Fibroblast of skin of left biceps (primary cell): ENCODE measurements around the gene SQSTM1.

Experiments used
- DNase-seq, 2 experiments: peaks; one replicate each; pipeline ENCODE4 v3.0.0-alpha.2; 2013; ENCODE audit warnings: low read depth in 2 of 2

The SQSTM1 gene

DNA sequence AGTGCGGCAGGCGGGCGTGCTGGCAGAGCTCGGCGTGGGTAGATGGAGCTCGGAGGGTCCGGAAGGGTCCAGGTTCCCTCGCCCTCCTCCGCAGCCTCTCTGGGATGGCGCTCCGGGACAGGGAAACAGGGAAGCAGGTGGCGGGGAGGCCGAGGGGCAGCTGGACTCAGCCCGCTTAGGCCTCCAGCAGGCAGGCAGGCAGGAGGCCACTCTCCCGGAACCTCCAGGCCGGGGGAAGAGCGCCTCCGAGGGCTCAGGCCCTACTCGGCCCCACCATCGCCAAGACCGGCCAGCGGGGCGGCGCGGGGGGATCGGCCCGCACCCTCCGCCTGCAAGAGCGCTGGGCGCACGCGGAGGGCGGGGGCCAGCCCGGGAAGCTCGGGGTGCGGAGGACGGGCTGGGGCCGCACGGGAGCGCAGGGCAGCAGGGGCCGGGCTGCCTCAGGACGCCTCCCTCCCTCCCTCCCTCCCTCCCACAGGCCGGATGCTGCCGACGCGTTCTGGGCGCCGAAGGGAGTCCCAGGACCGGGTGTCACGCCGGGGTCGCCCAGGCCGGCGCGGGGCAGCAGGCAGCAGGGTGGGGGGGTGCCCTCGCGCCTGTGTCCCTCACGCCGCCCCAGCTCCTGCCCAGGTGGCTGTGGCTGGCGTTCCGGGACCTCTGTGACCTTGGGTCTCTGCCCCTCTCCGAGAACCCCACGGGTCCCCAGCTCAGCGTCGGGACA, 15.0 kb upstream of the SQSTM1 start:
- no peak for DNase-seq

DNA sequence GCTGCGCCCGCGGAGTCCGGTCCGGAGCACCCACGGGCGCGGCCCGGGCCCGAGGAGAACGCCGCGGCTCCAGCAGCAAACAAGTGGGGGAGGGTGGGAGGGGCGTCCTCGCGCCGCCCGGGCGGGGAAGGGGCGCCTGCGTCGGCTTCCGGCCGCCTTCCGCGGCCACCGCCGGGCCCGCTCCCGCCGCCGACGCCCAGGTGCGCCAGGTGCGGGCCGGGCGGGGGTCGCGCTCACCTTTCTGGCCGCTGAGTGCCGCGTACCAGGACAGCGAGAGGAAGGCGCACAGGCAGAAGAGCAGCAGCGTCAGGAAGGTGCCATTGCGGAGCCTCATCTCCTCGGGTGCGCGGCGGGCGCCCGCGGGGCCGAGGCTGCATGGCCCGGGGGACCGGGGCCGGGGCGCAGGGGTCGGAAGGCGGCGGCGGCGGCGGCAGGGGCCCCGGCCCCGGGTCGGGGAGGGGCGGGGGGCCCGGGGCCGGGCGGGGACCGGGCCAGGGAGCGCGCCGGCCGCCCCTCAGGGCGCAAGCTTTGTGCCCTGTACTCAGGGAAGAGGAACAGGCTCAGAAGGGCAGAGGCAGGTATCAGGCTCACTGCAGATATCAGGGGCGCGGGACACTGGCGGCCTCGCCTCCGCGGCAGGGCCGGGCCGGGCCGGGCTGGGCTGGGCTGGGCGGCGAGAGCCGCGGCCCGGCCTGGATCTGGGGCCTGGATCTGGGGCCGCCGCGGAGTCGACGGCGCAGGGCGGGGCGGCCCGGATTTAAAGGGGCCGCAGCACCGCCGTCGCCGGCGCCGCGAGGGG, 14.3 kb upstream of the SQSTM1 start, which contains the start of gene MGAT4B:
MGAT4B (minus strand) TSS at position 617 of the 799 bp plus-strand sequence; CDS start at position 334, 283 bp downstream.
- DNase-seq: no peak

DNA sequence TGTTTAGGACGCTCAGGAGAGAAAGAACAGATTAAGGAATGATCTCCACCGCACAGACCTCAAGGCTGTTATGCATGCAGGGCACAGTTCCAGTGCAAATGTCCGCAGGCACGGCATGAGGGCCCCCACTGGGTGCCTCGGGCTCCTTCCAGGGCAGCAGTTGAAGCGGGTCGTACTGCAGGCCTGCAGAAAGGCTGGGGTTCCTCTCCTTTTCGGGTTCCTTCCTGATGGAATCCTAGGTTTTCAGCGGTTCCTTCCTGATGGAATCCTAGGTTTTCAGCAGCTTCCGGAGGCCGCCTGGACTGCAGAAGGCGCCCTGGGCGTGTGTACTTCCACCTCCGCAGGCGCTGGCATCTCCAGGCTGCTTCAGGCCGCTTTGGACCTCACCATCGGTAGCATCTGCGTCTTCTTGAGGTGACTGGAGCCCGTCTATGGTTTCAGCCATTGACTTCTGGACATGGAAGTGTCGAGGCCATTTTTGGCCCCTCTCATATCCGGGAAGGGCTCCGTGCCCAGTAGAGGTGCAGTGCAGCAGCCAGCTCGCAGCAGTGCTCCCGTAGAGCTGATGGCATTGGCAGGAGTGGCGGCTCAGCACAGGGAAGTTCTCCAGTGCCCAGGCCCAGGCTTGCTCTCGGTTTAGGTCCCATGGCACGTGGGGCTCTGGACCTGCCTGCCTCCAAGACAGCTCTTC, 8.4 kb upstream of the SQSTM1 start:
- DNase-seq: no peak

DNA sequence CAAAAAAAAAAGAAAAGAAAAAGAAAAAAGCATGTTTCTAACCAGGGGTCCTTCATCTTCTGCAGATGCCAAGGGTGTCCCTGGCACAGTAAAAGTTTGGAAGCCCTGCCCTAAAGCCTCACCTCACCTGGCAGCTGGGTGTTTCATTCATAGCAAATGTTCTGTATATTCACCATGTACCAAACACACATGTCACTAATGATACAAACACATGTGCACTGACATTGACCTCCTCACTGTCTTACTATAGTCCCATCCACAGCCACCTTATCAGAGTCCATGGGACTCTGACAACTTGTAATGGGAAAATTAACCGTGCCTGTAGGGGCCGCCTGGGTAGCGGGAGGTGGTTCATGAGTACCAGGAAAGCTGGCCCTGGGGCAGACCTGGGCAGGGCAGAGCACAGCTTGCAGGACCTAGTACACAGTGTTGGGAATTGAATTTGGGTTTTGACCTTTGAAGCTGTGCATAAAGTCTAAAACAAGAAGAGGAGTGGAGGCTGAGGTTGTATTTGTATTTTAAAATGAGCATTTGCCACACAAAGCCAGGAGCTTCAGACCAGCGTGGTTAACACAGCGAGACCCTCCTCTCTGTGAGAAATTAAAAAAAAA, 7.6 kb upstream of the SQSTM1 start:
- DNase-seq: no peak

DNA sequence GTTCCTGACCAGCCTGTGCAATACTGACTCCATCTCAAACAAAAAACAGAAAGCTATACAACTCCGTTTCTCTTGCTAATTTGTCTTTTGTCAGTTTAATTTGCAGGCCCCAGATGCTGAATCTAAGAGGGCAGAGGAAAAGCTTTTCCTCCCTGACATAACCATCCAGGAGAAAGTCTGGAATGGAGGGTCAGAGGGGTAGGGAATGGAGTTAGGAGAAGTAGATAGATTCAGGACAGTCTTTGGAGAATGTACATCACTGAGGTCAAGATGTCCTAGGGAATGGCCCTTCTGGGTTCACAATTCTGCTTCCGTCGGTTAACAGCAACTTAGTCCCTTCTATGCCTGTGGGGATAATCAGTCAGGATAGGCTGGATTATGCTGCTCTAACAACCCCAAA, 6.6 kb upstream of the SQSTM1 start:
- DNase-seq: no peak

DNA sequence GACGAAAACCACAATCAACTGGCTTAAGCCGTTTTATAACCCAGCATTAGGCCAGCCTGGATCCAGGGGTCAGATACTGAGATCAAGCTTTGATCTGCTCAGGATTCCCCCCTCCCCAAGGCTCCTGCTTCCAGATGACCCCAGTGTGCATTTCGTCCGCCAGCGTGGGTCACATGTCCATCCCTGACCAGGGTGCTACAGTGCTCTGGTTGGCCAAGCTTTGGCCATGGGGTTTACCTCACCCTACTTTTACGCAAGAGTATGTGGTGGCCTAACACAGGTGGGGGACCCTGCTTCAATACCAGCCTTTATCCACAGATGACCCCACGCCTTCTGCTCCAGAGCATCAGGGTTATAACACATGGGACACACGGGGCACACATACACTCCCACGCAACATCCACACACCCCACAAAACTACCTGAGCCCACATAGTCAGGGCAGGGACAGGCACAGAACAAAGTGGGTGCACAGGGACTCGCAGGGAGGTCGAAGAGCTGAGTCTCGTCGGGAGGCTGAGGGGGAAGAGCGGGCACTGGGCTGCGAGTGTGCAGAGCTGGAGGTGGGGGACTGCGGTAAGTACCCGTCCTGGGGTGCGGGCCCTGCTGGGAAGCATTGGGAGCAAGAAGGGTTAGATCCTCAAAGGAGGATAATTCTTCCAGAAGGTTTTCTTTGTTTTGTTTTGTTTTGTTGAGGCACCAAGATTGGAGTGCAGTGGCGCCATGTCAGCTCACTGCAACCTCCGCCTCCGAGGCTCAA, 5.0 kb upstream of the SQSTM1 start:
- no peak for DNase-seq

DNA sequence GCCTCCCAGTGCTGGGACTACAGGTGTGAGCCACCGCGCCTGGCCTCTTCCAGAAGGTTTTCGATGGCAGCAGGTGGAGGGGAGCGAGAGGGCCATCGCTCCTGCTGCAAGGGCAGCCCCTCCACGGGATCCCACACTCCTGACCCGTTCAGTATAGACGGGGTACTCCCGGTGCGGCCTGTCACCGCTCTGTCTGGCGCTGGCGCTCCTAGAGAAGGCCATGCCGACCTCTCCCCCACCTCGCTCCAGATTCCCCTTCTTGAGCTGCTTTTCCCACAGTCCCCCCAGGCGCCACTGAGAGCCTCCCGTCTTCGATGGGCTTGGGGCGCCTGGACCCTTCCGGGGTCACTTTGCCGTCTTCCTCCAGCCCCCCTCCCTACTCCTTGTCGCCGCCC, 4.3 kb upstream of the SQSTM1 start:
- DNase-seq: no peak

DNA sequence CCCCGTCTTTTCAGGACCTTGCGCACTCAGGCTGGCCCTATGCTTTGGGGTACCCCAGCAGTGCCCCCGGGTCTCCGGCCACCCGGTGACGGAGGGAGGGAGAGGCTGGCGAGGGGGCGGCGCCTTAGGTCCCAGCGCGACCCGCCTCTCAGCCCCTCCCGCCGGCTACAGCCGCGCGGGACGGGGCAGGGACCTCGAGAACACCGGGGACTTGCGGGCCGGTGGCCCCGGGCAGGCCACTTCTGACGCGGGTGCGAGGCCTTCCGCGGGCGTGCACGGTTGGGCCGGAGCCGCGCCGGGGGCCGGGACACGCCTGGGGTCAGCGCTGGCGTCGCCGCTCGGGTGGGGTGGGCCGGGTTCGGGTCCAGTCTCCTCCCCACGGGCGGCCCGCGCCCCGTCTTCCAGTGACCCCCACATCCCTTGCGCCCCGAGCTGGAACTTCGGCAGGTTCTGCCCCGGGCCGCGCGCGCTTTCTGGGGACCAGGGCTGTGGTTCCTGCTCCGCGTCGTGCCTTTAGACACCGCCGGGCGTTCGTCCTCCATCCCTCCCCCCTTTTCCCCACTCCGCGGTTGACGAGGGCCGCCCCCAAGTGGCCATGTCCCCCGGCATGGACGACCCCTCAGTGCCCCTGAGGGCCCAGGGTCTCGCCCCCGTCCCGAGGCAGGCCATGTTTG, 3.8 kb upstream of the SQSTM1 start:
- DNase-seq: no peak

DNA sequence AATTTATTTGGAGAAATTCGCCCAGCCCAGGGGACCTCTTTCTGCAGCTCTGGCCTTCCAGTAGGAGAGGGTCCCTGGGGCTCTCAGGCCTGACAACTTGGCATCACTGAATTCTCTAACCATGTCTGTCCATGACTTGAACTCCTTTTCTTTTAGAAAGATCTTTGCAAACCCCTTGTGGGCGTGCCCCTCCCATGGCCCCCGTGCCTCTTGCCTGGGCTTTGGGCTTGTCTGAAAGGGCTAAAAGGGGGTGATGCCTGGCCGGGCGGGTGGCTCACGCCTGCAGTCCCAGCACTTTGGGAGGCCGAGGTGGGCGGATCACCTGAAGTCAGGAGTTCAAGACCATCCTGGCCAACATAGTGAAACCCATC, 3.2 kb upstream of the SQSTM1 start:
- DNase-seq: no peak

DNA sequence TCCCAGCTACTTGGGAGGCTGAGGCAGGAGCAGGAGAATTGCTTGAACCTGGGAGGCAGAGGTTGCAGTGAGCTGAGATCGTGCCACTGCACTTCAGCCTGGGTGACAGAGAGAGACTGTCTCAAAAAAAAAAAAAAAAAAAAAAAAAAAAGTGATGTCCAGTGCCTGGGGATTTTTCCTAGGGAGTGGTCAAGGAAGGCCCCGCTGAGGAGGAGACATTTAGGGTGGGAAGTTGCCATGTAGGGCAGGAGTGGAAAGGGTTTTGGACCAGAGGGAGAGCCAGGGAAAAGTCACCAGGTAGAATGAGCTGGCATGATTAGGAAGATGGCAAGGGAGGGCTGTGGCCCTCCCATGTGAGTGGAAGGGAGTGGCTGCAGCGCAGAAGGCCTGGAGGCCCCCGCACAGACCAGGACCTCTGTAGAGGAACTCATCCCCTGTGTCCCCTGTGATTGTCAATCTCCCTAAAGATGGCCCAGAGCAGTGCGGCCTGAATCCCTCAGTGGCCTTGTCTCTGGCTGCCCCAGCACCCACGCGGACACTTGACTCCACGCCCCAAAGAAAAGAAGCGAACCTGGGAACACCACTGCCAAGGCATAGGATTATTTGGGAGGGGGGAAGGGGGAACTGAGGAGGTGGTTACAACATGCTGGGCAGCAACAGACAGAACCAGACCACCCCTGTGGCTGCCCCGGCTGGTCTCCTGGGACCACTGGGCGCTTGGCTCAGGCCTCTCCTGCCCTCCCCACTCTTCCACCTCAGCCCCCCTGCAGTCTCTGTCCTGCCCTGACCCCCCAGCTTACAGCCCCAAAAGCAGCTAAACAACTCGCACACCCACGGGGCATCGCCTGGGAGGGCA, 2.6 kb upstream of the SQSTM1 start:
- DNase-seq: no peak

DNA sequence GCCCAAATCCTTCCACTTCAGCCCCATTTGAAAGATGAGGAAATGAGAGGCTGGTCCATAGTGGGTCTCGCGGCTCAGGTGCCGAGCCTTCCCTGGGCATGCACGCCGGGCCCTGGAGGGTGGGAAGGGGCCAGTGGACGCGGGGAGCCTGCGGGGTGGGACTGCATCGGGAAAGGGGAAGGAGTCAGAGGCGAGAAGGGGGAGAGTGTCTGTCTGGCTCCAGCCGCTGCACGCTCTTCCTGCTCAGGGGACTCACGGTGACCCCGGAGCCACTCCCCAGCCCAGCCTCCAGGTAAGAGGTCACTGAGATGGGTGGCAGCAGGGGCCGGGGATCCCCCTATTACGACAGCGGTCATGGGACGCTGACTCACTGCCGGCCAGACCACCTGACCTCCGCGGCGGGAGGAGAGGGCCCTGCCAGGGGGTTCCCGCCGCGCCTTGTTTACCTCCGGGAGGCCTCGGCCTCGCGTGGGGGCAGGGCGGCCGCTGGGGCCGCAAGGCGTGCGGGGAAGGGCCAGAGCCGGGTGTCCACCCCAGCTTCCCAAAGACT, 1.9 kb upstream of the SQSTM1 start:
- peak; percentile 49 to 51 for DNase-seq

DNA sequence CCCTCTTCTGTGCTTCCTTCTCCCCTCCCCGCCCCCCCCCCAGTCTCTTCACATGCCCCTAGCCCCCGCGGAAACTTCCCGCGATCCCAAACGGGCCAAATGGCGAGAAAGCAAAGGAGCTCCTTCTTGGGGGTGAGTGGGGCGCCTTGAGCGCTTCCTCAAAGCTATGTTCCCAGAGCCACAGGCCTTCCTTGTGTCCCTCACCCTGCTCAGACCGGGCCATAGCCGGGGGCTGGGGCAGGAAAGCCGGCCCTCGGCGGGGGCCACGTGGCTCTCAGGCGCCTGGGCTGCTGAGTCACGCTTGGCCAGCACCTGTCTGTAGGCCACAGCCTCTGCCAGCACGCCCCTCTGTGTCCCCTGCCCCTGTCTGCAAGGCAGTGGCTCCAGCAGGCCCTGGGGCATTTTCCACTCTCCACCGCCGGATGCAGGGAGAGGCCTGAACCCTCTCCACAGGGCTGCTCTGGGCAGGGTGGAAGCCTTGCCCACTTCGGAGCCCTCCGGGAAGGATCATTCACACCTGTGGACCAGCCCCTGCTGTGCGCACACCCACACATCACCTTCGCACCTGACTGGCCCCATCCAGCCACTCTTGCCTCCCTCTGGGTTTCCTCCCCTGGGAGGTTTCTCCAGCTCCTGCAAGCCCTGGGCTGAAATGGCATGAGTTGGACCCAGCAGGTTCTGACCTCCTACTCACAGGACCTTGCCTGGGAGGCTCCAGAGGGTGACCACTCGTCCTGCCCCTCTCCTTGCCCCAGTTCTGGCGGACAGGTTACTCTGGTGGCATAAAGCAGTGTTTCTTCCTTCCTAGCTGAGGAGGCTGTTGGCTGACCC, 1.2 kb upstream of the SQSTM1 start:
- DNase-seq: no peak

DNA sequence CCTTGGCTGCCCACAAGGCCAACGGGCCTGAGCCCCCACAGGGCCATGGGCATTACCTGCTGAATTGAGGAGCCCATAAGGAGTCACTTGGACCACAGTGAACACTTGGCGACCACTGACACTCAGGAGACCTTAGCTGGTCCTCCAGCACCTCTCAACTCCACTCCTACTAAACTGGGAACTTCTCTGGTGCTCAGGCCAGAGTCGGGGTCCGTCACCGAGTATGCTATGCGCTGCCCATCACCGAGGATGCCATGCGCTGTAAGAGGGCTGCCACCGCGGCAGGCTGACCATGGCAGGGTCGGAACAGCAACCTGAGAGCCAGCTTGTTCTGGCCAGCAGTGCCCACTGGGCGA, 600 bp upstream of the SQSTM1 start:
- DNase-seq: no peak

DNA sequence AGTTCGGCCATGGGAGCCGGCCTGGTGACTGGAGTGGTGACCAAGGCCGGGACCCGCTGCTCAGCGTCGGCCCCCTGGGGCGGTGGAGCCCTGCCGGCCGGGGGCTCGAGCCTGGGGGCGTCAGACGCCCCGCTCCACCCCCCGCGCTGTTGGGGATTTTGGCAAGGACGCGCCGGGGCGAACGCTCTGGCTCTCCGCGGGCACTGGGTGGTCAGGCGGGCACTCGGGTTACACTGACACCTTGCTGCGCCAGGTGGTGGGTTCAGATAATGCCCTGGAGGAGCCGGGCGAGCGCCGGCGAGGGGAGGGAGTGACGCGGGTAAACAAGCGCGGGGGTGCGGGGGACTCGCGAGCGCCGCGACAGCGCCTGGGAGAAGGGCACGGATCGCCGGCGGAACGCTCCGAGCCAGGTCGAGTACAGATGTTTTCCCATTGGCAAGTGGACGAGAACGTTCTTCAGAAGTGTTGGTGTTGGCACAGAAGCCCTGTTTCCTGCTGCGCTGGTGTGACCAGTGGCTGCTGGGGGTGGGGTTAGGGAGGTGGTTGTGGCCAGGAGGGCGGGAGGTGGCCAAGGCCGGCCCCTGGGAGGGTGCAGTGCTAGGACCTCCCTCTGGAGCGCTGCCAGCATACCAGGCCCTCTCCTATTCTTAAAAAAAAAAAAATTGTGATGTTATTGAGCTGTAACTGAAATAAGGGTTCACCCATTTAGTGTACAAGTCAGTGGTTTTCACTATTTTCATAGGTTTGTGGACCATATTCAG, 773 bp downstream of the SQSTM1 start:
- peak; percentile 70 to 71 for DNase-seq

DNA sequence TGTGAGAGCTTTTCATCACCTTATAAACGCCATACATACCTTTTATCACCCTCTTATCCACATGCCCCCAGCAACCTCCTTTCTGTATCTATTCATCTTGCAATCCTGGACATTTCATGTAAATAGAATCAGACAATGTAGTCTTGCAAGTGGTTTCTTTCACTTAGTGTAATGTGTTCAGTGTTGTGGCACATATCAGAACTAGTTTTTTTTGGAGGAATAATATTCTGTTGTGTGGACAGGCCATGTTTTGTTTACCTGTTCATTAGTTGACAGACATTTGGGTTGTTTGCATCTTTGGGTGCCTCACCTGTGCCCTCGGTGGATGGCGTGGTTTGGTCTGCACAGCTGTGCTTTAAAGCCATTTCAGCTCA, 1.3 kb downstream of the SQSTM1 start:
- no peak for DNase-seq

DNA sequence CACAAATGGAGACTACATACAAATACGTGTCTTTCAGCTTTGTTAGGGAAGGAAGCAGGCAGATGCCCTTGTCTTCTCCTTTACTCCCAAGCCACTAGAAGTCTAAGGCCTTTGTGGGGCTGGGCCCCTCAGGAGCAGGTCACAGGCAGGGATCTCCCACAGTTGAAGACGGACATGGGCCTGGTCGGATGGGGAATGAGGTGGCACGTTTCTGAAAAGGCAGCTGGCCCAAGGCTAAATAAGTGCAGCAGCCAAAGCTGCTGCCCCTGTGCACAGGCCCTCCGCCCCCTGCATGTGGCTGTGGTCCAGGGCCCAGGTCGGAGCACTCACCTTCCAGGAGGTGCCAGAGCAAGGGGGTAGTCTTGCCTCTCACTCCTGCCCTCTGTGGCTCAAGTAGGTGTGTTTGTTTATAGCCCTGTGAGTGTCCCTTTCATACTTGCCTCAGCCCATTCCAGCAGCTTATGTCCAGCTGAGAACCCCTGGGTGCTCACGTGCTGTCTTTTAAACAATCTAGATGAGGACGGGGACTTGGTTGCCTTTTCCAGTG, 1.8 kb downstream of the SQSTM1 start:
- no peak for DNase-seq

DNA sequence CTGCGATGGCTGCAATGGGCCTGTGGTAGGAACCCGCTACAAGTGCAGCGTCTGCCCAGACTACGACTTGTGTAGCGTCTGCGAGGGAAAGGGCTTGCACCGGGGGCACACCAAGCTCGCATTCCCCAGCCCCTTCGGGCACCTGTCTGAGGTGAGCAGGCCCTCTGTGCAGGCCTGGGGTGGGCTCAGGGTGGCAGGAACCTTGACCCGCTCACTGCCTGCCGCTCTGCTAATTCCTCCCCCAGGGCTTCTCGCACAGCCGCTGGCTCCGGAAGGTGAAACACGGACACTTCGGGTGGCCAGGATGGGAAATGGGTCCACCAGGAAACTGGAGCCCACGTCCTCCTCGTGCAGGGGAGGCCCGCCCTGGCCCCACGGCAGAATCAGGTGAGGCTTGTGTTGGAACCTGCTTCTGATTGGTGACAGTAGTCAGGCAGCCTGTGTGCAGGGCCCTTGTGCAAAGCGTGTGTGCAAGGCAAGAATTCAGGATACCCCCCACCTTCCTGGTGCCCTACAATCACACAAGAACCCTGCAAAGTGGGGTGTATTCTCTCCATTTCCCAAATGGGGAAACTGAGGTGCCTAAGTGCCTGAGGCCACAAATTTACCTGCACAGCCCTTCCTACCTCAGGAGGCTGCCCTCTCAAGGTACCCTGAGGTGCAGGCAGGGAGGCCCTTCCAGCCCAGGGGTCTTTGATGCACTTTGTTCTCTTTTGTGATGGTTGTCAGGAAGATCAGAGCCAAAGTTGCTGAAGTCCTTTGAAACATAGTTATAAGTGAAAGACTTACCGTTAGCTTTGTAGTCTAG, 3.4 kb downstream of the SQSTM1 start:
- DNase-seq: no peak
